PC-9 (cell line): Measurements from ENCODE around the gene PIK3CB. TPM values are rescaled to one million over a fixed set of nuclear protein-coding genes. Genes with fewer than 3 reads are reported as not detected.
"Not testable (repeated sequence)": the region's sequence is repeated elsewhere in the genome, so short reads cannot be mapped to it uniquely, and the experiment has no call there.

Experiments used
- BruUV-seq: library from RNA; stranded (reverse); fragments of 400-500 nt; replicated peaks from 2 replicates; lab custom pipeline; 2021; lab: Mats Ljungman, UMichigan
- CTCF ChIA-PET: fragments of 300-600 bp; sonication (Branson Sonifier 250); formaldehyde crosslinking; loops from one replicate; lab custom pipeline; 2022; ENCODE audit warnings: antibody characterized with exemption; lab: Charles Lee
- POLR2A ChIA-PET: fragments of 300-600 bp; sonication (Branson Sonifier 250); formaldehyde crosslinking; loops from one replicate; lab custom pipeline; 2022; ENCODE audit warnings: antibody characterized with exemption; ENCODE audit not compliant: unreplicated experiment; lab: Charles Lee
- DNase-seq, 2 experiments: peaks; one replicate each; pipeline versions ENCODE4 v3.0.0 to v3.0.0-alpha.2; 2015 to 2022; ENCODE audit warnings: mixed read lengths in 1 of 2
- H2AFZ ChIP-seq: fragments of 200-600 bp; sonication (generic); 2 replicates; pipeline ENCODE4 v1.8.1; 2017; ENCODE audit warnings: antibody characterized with exemption
- H3F3A ChIP-seq: fragments of 200-600 bp; sonication (generic); 2 replicates; pipeline ENCODE4 v1.8.1; 2017; ENCODE audit warnings: antibody characterized with exemption, mild to moderate bottlenecking, low read depth; ENCODE audit not compliant: insufficient read depth
- H3K27ac ChIP-seq: fragments of 200-600 bp; sonication (generic); 2 replicates; pipeline ENCODE4 v1.6.1; 2016; ENCODE audit warnings: mixed run types
- H3K27me3 ChIP-seq: fragments of 200-600 bp; sonication (generic); 2 replicates; pipeline ENCODE4 v1.6.1; 2016; ENCODE audit warnings: low read depth, mixed run types; ENCODE audit not compliant: insufficient read depth
- H3K36me3 ChIP-seq: fragments of 200-600 bp; sonication (generic); 2 replicates; pipeline ENCODE4 v1.6.1; 2016; ENCODE audit warnings: low read depth, mixed run types
- H3K4me1 ChIP-seq: fragments of 200-600 bp; sonication (generic); replicated peaks from 2 replicates; pipeline ENCODE4 v1.6.1; 2016; ENCODE audit warnings: mixed run types; ENCODE audit not compliant: insufficient read depth
- H3K4me2 ChIP-seq: fragments of 200-600 bp; sonication (generic); 2 replicates; pipeline ENCODE4 v1.6.1; 2017; ENCODE audit warnings: mixed run types
- H3K4me3 ChIP-seq: fragments of 200-600 bp; sonication (generic); 2 replicates; pipeline ENCODE4 v1.6.1; 2016; ENCODE audit warnings: mixed run types
- H3K79me2 ChIP-seq: fragments of 200-600 bp; sonication (generic); 2 replicates; pipeline ENCODE4 v1.6.1; 2017; ENCODE audit warnings: low read depth, mixed run types
- H3K9me2 ChIP-seq: fragments of 200-600 bp; sonication (generic); 2 replicates; pipeline ENCODE4 v1.8.1; 2017; ENCODE audit warnings: mild to moderate bottlenecking; ENCODE audit not compliant: insufficient read depth
- H3K9me3 ChIP-seq: fragments of 200-600 bp; sonication (generic); 2 replicates; pipeline ENCODE4 v1.8.1; 2016; ENCODE audit warnings: low read depth; ENCODE audit not compliant: insufficient read depth
- H4K20me1 ChIP-seq: fragments of 200-600 bp; sonication (generic); 2 replicates; pipeline ENCODE4 v1.8.1; 2017; ENCODE audit not compliant: insufficient read depth
- EZH2 ChIP-seq: fragments of 200-600 bp; sonication (generic); IDR thresholded peaks from 2 replicates; pipeline ENCODE4 v1.8.0; 2017; ENCODE audit warnings: antibody characterized with exemption, low read depth
- intact Hi-C: fragments of 100-400 bp; cut with micrococcal nuclease; formaldehyde crosslinking; loops from one replicate; pipeline ENCODE4 v1.10.0; 2022; ENCODE audit not compliant: unreplicated experiment
- total RNA-seq: library from RNA; stranded (reverse); gene quantifications from 2 replicates; pipeline ENCODE4 v1.2.3, GENCODE V29; 2021
- TF ChIP-seq, protein P1 (sequence below): fragments of 200-600 bp; sonication (generic); conservative IDR thresholded peaks from 2 replicates; pipeline ENCODE4 v1.6.1; 2017; ENCODE audit warnings: mixed run types, antibody characterized with exemption, mild to moderate bottlenecking, moderate library complexity

PIK3CB gene
- total RNA-seq, 1 experiment from 2014 or later: 47.8 TPM

DNA sequence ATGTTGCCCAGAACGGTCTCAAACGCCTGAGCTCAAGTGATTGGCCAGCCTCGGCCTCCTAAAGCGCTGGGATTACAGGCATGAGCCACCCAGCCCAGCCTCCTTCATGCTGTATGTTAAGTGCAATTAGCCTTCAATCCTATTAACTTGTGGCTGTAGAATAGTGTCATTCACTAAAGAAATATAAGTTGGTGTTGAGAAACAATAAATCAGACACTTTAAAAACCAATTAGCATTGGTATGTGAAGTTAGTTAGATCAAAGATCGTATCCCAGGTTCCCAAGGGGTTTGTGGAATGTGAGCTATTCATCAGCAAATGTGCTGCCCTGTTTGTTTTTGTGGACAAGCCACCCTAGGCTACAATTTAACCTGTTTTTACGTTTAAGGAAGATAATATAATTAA is 11.0 kb upstream of the PIK3CB start:
- Histone ChIP-seq H4K20me1 (no peaks in the 10 kb centered on the region), H3K4me2 (no peak overlapping the region), H3K27me3 (no peaks in the 10 kb centered on the region), H3K27ac (no peak overlapping the region), H3K9me3 (no peaks in the 10 kb centered on the region), H2AFZ (0 out of 2 replicates have a peak overlapping the region, but pooled peaks have one; percentile 41), H3F3A (0 out of 2 replicates have a peak, but pooled peaks cover 5% of the 10 kb centered on the region), H3K36me3 (no peaks in the 10 kb centered on the region), H3K79me2 (no peaks in the 10 kb centered on the region), H3K4me3 (no peak overlapping the region), H3K9me2 (no peaks in the 10 kb centered on the region), H3K4me1 (0 out of 2 replicates have a peak, but pooled peaks cover 8% of the 10 kb centered on the region)
- intact Hi-C loops: no loop called here
- no TSS peak for BruUV-seq
- peak in 1 of 2 experiments; percentile 43 for DNase-seq
- ChIA-PET POLR2A (interaction anchor here (0.6 kb wide), 2 partner anchors 17 to 116 kb away, joined by 3 read pairs; no protein-coding TSS in a partner anchor), CTCF (interaction anchor here (0.6 kb wide), 1 partner anchor 99 kb away, joined by 3 read pairs; no protein-coding TSS in a partner anchor)
- TF ChIP-seq, protein P1, sequence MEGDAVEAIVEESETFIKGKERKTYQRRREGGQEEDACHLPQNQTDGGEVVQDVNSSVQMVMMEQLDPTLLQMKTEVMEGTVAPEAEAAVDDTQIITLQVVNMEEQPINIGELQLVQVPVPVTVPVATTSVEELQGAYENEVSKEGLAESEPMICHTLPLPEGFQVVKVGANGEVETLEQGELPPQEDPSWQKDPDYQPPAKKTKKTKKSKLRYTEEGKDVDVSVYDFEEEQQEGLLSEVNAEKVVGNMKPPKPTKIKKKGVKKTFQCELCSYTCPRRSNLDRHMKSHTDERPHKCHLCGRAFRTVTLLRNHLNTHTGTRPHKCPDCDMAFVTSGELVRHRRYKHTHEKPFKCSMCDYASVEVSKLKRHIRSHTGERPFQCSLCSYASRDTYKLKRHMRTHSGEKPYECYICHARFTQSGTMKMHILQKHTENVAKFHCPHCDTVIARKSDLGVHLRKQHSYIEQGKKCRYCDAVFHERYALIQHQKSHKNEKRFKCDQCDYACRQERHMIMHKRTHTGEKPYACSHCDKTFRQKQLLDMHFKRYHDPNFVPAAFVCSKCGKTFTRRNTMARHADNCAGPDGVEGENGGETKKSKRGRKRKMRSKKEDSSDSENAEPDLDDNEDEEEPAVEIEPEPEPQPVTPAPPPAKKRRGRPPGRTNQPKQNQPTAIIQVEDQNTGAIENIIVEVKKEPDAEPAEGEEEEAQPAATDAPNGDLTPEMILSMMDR: no peak
- TF ChIP-seq EZH2: no peak

- H3K27ac ChIP-seq: no peak overlapping the region
- BruUV-seq: no TSS peak
- 0 out of 2 replicates have a peak, but pooled peaks cover 5% of the 10 kb centered on the region for H3F3A ChIP-seq
- H3K4me2 ChIP-seq: no peak overlapping the region
- intact Hi-C loops: no loop called here
- DNase-seq: no peak
- CTCF ChIA-PET: no interaction called here
- 0 out of 2 replicates have a peak, but pooled peaks cover 8% of the 10 kb centered on the region for H3K4me1 ChIP-seq
- TF ChIP-seq, protein P1: no peak
- TF ChIP-seq EZH2: no peak
- H3K79me2 ChIP-seq: no peaks in the 10 kb centered on the region
- no peaks in the 10 kb centered on the region for H3K9me2 ChIP-seq
- no peak overlapping the region for H2AFZ ChIP-seq
- H3K36me3 ChIP-seq: no peaks in the 10 kb centered on the region
- no peaks in the 10 kb centered on the region for H4K20me1 ChIP-seq
- H3K4me3 ChIP-seq: no peak overlapping the region
- no peaks in the 10 kb centered on the region for H3K27me3 ChIP-seq
- POLR2A ChIA-PET: no interaction called here
- no peaks in the 10 kb centered on the region for H3K9me3 ChIP-seq
Observed at GRCh38 chr3:138845181-138845601, 10.5 kb upstream of the PIK3CB start.

DNA sequence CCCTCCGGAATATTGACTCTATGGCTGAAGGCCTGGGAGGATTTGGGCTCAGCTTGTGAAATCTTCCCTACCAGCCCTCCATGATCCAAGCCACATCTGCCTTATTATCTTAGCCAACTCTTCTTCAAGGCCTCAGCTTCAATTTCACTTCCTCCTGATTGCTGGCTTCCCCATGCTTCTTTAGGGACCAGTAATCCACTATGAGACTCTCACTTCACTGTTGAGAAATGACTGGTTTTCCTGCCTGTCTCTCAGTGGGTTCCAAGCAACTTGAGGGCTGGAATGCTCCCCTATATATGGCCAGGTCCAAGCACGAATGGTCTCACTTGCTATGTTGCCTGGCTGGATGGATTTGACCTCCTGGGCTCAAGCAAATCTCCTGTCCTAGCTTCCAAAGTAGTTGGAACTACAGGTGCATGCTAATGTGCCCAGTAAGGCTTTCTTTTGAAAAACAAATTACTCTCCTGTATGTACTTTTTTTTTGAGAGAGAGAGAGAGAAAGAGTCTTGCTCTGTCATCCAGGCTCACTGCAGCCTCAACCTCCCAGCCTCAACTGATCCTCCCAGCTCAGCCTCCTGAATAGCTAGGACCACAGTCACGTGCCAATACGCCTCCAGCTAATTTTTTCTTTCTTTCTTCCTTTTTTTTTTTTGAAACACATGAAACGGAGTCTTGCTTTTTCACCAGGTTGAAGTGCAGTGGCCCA is 7.9 kb upstream of the PIK3CB start:
- TF ChIP-seq, protein P1: no peak
- TF ChIP-seq EZH2: no peak
- Histone ChIP-seq H3K4me3 (no peak overlapping the region), H3K9me3 (no peaks in the 10 kb centered on the region), H3K27me3 (no peaks in the 10 kb centered on the region), H3K27ac (no peak overlapping the region), H3F3A (0 out of 2 replicates have a peak, but pooled peaks cover 5% of the 10 kb centered on the region), H3K4me2 (no peak overlapping the region), H3K36me3 (no peaks in the 10 kb centered on the region), H3K79me2 (no peaks in the 10 kb centered on the region), H3K9me2 (no peaks in the 10 kb centered on the region), H3K4me1 (0 out of 2 replicates have a peak, but pooled peaks cover 8% of the 10 kb centered on the region), H2AFZ (no peak overlapping the region), H4K20me1 (no peaks in the 10 kb centered on the region)
- intact Hi-C loops: no loop called here
- CTCF ChIA-PET: interaction anchor here (0.6 kb wide), 1 partner anchor 16 kb away, joined by 6 read pairs; no protein-coding TSS in a partner anchor
- BruUV-seq: no TSS peak
- DNase-seq: no peak
- POLR2A ChIA-PET: no interaction called here

- POLR2A ChIA-PET, H3K4me2 ChIP-seq, H3K27me3 ChIP-seq, CTCF ChIA-PET, BruUV-seq, H3K9me3 ChIP-seq, H3K4me1 ChIP-seq, H4K20me1 ChIP-seq, H3K9me2 ChIP-seq, DNase-seq, H3K4me3 ChIP-seq, H3K27ac ChIP-seq, H3K36me3 ChIP-seq, H2AFZ ChIP-seq: not testable (repeated sequence)
- intact Hi-C loops: loop anchor here (10.0 kb wide), 1 partner anchor 244 kb away; the partner anchor contains the start of gene CEP70
- Histone ChIP-seq H3F3A (peaks cover 16% of the 10 kb centered on the region; the same call in 1 of the 2 replicates), H3K79me2 (peaks cover 11% of the 10 kb centered on the region)
Observed at GRCh38 chr3:138838385-138838784, 3.7 kb upstream of the PIK3CB start.

- Histone ChIP-seq H3K4me2 (peak overlapping the region; percentile 88), H3K27ac (peak overlapping the region; percentile 92)
Observed at GRCh38 chr3:138835846-138836245, 1.1 kb upstream of the PIK3CB start.

More at GRCh38 chr3:138835846-138836245, 1.1 kb upstream of the PIK3CB start:
- Histone ChIP-seq H3K79me2 (peaks cover 37% of the 10 kb centered on the region), H3K4me1 (peaks cover 16% of the 10 kb centered on the region), H3K4me3 (peak overlapping the region; percentile 63; the same call in 1 of the 2 replicates), H3F3A (peaks cover 22% of the 10 kb centered on the region; the same call in 1 of the 2 replicates)
- H4K20me1 ChIP-seq, BruUV-seq, H3K36me3 ChIP-seq, POLR2A ChIA-PET, H3K9me2 ChIP-seq, CTCF ChIA-PET, H2AFZ ChIP-seq, H3K9me3 ChIP-seq, H3K27me3 ChIP-seq, DNase-seq: not testable (repeated sequence)
- intact Hi-C loops: loop anchor here (1.0 to 10.0 kb wide), 2 partner anchors 27 to 241 kb away; partner anchors contain the start of gene CEP70
